ENCODE data around the gene ARMC3. TPM values are rescaled to one million over a fixed set of nuclear protein-coding genes. Genes with fewer than 3 reads are reported as not detected.

Gene ARMC3
- total RNA-seq, 1 experiment from 2014 or later: 0.09 TPM

DNA sequence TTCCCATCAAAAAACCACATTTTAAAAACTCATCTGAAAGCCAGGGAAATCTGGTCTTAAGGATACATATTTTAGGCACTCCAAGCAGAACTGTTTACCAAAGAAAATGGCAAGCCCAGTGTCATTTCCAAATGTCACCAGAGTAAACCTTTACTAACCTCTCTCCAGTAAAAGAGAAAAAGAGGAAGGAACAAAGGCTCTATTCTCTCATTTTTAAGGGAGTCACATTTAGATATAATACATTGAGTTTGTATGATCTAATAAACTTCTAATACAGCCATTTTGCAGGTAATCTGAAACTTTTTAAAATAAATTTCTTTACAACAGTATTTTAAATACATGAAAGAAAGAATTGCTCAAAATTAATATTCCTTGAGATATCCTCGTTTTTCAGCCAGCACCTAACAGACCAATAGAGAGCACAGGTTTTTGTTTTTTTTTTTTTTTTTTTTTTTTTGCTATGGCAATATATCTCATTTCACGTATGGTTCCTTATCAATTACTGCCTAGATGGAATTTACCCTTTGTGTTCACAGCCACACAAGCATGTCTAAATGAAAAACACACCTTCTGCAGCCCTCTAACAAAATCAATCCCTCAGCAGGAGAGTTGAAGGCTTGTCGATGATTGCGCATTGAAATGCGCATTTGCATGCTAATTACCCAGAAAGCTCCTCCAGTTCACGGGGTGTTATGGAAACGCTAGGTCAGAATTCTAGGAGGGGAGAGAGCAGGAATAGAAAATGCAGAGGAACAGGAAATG, 127.8 kb downstream of the ARMC3 start:
- Histone ChIP-seq H2BK120ac (ENCODE audit: low read depth, low read length, poor library complexity, severe bottlenecking) (no peak overlapping the region), H3K27ac (ENCODE audit: insufficient read length, low read depth, low read length) (peak overlapping the region; percentile 81), H3K4ac (ENCODE audit: low read depth, low read length) (no peak overlapping the region), H4K20me1 (ENCODE audit: control insufficient read depth, insufficient read depth, insufficient read length) (no peaks in the 10 kb centered on the region), H4K91ac (ENCODE audit: insufficient read length, low read depth, low read length) (no peak overlapping the region), H3K4me2 (ENCODE audit: insufficient read depth, insufficient read length, low read length) (peak overlapping the region; percentile 24), H2BK5ac (ENCODE audit: insufficient read length, low read length) (peak overlapping the region; percentile 65), H3K9me3 (ENCODE audit: control insufficient read depth, low read depth, low read length) (no peaks in the 10 kb centered on the region), H2AFZ (ENCODE audit: low read length) (no peak overlapping the region), H3K23me2 (ENCODE audit: insufficient read length, low read depth, low read length, poor library complexity, severe bottlenecking) (no peaks in the 10 kb centered on the region), H3K9ac (ENCODE audit: extremely low read depth, insufficient read length, low read length) (peak overlapping the region; percentile 79), H3K56ac (ENCODE audit: insufficient read length, low read depth, low read length) (no peak overlapping the region), H2BK20ac (ENCODE audit: low read depth, low read length, poor library complexity, severe bottlenecking) (no peak overlapping the region), H2BK15ac (ENCODE audit: low read depth, low read length) (no peak overlapping the region), H3K23ac (ENCODE audit: insufficient read length, low read depth, low read length) (no peak overlapping the region), H3K4me1 (ENCODE audit: insufficient read depth, low read length) (peaks cover 15% of the 10 kb centered on the region), H3K27me3 (ENCODE audit: insufficient read depth, low read length) (no peaks in the 10 kb centered on the region), H3K79me2 (ENCODE audit: insufficient read depth, low read length) (no peaks in the 10 kb centered on the region), H4K8ac (replicated peaks; ENCODE audit: insufficient read length, low read depth, low read length) (no peak overlapping the region), H4K5ac (ENCODE audit: insufficient read length, low read depth, low read length) (no peak overlapping the region), H2AK5ac (ENCODE audit: insufficient read length, low read length) (no peak overlapping the region), H2BK12ac (ENCODE audit: insufficient read length, low read depth, low read length) (no peak overlapping the region), H3T11ph (ENCODE audit: low read length) (peak overlapping the region; percentile 100), H3K79me1 (ENCODE audit: insufficient read depth, low read depth, low read length, poor library complexity, severe bottlenecking) (no peaks in the 10 kb centered on the region), H3K14ac (ENCODE audit: insufficient read depth, low read length) (no peak overlapping the region), H3K18ac (ENCODE audit: insufficient read length, low read depth, low read length) (peak overlapping the region; percentile 93)
- no CpG with 5 or more reads among the region's 7 CpGs for WGBS (ENCODE audit: extremely low coverage, insufficient read length, low lambda C conversion rate)
- Mint-ChIP-seq H3K4me3 (peak overlapping the region; percentile 5 to 25; a peak in 3 of 5 replicates), H3K27me3 (ENCODE audit: low read depth) (no peaks in the 10 kb centered on the region; the same call in 1 of the 2 replicates), H3K36me3 (ENCODE audit: insufficient read depth in 1 of 3, low read depth in 3 of 3) (peaks cover 0 to 10% (median 3%) of the 10 kb centered on the region in 3 experiments; a peak in 3 of 7 replicates), H3K4me1 (peaks cover 68 to 69% of the 10 kb centered on the region in 2 experiments), H3K27ac (peak overlapping the region; percentile 92 to 99 (median 98); a peak in 6 of 7 replicates), H3K9me3 (peaks cover 4 to 12% of the 10 kb centered on the region in 2 experiments; a peak in 3 of 5 replicates)
- DNase-seq: no peak
- no peak for TF ChIP-seq CTCF (conservative IDR thresholded peaks at IDR 0.05)

Data from H9 (cell line).